Smooth muscle cell (in vitro differentiated cells): ENCODE data around the gene ZFYVE21. TPM values are rescaled to one million over a fixed set of nuclear protein-coding genes. Genes with fewer than 3 reads are reported as not detected.
A peak's percentile ranks its signal among the peaks of the same experiment; 100 is the strongest.

Experiments
- DNase-seq: peaks from one replicate; lab custom pipeline; 2025; ENCODE audit not compliant: unreplicated experiment; lab: John Stamatoyannopoulos, UW
- H2AFZ ChIP-seq: fragments of 200-600 bp; sonication (generic); 2 replicates; pipeline ENCODE4 v1.6.0; 2016; ENCODE audit warnings: antibody characterized with exemption, low read depth, mild to moderate bottlenecking
- H3F3A ChIP-seq: fragments of 200-600 bp; sonication (generic); 2 replicates; pipeline ENCODE4 v1.6.0; 2017; ENCODE audit warnings: antibody characterized with exemption, low read depth
- H3K27ac ChIP-seq: fragments of 200-600 bp; sonication (generic); 2 replicates; pipeline ENCODE4 v1.5.1; 2016; ENCODE audit warnings: low read depth, mild to moderate bottlenecking
- H3K27me3 ChIP-seq: fragments of 200-600 bp; sonication (generic); 2 replicates; pipeline ENCODE4 v1.6.1; 2016; ENCODE audit warnings: low read depth, mild to moderate bottlenecking
- H3K36me3 ChIP-seq: fragments of 200-600 bp; sonication (generic); 2 replicates; pipeline ENCODE4 v1.5.1; 2016; ENCODE audit warnings: low read depth
- H3K4me1 ChIP-seq: fragments of 200-600 bp; sonication (generic); 2 replicates; pipeline ENCODE4 v1.5.1; 2016; ENCODE audit warnings: low read depth
- H3K4me2 ChIP-seq: fragments of 200-600 bp; sonication (generic); 2 replicates; pipeline ENCODE4 v1.6.0; 2016; ENCODE audit warnings: mild to moderate bottlenecking
- H3K4me3 ChIP-seq: fragments of 200-600 bp; sonication (generic); 2 replicates; pipeline ENCODE4 v1.5.1; 2016; ENCODE audit warnings: mild to moderate bottlenecking
- H3K79me2 ChIP-seq: fragments of 200-600 bp; sonication (generic); 2 replicates; pipeline ENCODE4 v1.6.0; 2016; ENCODE audit warnings: low read depth, mild to moderate bottlenecking
- H3K9ac ChIP-seq: fragments of 200-600 bp; sonication (generic); 2 replicates; pipeline ENCODE4 v1.6.0; 2016; ENCODE audit warnings: low read depth
- H3K9me3 ChIP-seq: fragments of 200-600 bp; sonication (generic); replicated peaks from 2 replicates; pipeline ENCODE4 v1.5.1; 2016; ENCODE audit warnings: low read depth
- H4K20me1 ChIP-seq: fragments of 200-600 bp; sonication (generic); 2 replicates; pipeline ENCODE4 v1.6.0; 2016; ENCODE audit warnings: low read depth
- WGBS: methylation state at CpG from one replicate; pipeline ENCODE4 v1.1.7; 2016; ENCODE audit warnings: low lambda C conversion rate; 5-methylcytosine and 5-hydroxymethylcytosine counted together
- polyA plus RNA-seq: library from polyadenylated mRNA; unstranded; fragments of >200 nt; fragmentation: Nextera tagmentation; extraction: Ambion mirVana; gene quantifications from 2 replicates; pipeline ENCODE4 v1.2.1, GENCODE V29; 2016
- total RNA-seq: library from RNA; depleted of rRNA; stranded (reverse); fragments of >200 nt; gene quantifications from 2 replicates; pipeline ENCODE4 v1.2.3, GENCODE V29; 2014
- TF ChIP-seq, protein P1 (sequence below): fragments of 200-600 bp; sonication (generic); IDR thresholded peaks from 2 replicates; pipeline ENCODE4 v1.5.1; 2017; ENCODE audit warnings: borderline replicate concordance, mild to moderate bottlenecking, antibody characterized with exemption; ENCODE audit not compliant: insufficient read depth, poor library complexity, severe bottlenecking

Gene ZFYVE21
- total and polyA plus RNA-seq, 2 experiments from 2014 or later, result 33.9 to 41.5 TPM

DNA sequence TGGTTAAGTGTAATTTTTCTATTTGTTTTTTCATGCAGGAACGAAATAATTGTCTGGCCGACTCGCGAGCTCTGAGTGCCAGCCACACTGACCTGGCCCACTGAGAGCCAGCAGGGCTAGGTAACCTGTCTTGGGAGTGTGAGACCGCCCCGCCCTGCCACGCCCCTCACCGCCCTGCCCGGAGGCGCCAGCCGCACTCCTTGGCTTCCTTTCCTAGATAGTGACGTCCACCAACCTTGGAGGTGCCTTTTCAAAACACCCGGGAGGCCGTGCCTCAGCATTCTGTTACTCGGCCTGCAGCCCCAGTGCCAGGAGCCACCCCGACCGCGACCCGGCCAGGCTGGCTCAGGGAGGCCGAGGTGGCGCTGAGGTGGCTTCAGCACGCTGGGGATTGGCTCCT lies 22.1 kb upstream of the ZFYVE21 start:
- Histone ChIP-seq H3K36me3 (no peaks in the 10 kb centered on the region), H3K27ac (no peak overlapping the region), H3K79me2 (peaks cover 28% of the 10 kb centered on the region), H3F3A (peaks cover 9% of the 10 kb centered on the region), H3K4me3 (no peak overlapping the region), H2AFZ (no peak overlapping the region), H3K4me1 (no peaks in the 10 kb centered on the region), H3K9me3 (no peaks in the 10 kb centered on the region), H3K27me3 (no peaks in the 10 kb centered on the region), H3K4me2 (no peak overlapping the region), H4K20me1 (peaks cover 90% of the 10 kb centered on the region), H3K9ac (no peak overlapping the region)
- TF ChIP-seq, protein P1, sequence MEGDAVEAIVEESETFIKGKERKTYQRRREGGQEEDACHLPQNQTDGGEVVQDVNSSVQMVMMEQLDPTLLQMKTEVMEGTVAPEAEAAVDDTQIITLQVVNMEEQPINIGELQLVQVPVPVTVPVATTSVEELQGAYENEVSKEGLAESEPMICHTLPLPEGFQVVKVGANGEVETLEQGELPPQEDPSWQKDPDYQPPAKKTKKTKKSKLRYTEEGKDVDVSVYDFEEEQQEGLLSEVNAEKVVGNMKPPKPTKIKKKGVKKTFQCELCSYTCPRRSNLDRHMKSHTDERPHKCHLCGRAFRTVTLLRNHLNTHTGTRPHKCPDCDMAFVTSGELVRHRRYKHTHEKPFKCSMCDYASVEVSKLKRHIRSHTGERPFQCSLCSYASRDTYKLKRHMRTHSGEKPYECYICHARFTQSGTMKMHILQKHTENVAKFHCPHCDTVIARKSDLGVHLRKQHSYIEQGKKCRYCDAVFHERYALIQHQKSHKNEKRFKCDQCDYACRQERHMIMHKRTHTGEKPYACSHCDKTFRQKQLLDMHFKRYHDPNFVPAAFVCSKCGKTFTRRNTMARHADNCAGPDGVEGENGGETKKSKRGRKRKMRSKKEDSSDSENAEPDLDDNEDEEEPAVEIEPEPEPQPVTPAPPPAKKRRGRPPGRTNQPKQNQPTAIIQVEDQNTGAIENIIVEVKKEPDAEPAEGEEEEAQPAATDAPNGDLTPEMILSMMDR, result no peak
- DNase-seq, result no peak
- 93% methylated on average over 22 of the region's 22 CpGs for WGBS

DNA sequence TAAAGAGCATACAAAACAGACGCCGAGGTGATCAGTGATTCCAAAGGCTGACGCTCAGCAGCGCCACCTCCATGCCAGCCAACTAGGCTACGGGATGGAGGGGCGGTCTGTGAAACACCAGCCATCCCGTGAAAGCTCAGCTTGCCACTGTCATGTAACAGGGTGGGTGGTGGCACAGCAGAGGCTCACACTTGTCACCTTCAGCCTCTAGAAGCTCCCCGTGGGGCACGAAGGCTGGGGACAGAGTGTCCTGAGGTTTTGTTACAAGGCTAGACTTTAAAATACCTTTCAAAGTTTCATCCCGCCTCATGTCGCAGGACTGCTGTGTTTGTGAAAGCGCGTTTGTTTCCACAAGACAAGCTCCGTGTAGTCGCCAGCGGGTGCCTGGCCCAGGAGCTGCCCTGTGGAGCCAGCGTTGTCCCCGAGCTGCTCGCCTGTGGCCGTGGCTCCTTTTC lies 21.0 kb upstream of the ZFYVE21 start:
- H2AFZ ChIP-seq, result no peak overlapping the region
- H3K4me1 ChIP-seq, result no peaks in the 10 kb centered on the region
- 96% methylated on average over 20 of the region's 20 CpGs for WGBS
- no peaks in the 10 kb centered on the region for H3K27me3 ChIP-seq
- peaks cover 9% of the 10 kb centered on the region for H3F3A ChIP-seq
- H3K4me3 ChIP-seq, result no peak overlapping the region
- H3K36me3 ChIP-seq, result no peaks in the 10 kb centered on the region
- no peak overlapping the region for H3K4me2 ChIP-seq
- TF ChIP-seq, protein P1, result no peak
- H4K20me1 ChIP-seq, result peaks cover 90% of the 10 kb centered on the region
- no peak overlapping the region for H3K9ac ChIP-seq
- peaks cover 28% of the 10 kb centered on the region for H3K79me2 ChIP-seq
- H3K27ac ChIP-seq, result no peak overlapping the region
- H3K9me3 ChIP-seq, result no peaks in the 10 kb centered on the region
- DNase-seq, result no peak

DNA sequence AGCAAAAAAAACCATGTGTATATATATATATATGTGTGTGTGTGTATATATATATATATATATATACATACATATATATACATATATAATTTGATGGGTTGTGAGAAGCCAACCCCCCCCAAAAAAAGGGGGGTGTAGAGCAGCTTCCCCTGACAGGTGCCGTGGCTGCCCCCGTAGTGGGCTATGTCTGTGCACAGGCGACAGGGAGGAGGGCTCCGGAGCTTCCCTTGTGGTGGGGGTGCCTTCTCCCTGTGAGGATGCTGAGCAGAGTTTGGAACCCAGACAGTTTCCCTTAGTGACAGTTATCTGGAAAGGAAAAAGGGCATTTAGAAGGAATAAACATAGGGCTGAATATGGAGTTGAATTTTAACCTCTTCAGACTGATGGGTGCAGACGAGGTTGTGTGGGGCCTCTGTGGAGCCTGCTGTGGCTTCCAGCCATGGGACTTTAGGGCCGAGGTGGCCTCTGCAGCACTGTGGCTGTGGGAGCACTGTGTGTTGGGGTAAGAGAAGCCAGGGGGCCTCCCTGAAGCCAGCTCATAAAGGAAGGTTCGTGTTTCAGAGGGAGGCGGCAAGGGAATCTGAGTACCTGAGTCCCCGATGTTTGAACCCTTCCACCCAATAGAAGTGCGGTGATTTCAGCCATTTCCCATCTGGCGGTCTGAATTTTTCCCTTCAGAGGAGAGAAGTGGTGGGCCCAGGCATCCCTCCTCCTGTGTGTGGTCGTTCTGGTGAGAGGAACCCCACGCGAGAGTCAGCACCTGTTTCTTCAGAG lies 20.1 kb upstream of the ZFYVE21 start:
- Histone ChIP-seq H3K27me3 (no peaks in the 10 kb centered on the region), H4K20me1 (peaks cover 88% of the 10 kb centered on the region), H3K79me2 (peaks cover 22% of the 10 kb centered on the region), H3K9me3 (no peaks in the 10 kb centered on the region), H3K27ac (peak overlapping the region; percentile 19), H2AFZ (no peak overlapping the region), H3K36me3 (no peaks in the 10 kb centered on the region), H3K4me2 (no peak overlapping the region), H3K4me3 (no peak overlapping the region), H3K4me1 (no peaks in the 10 kb centered on the region), H3F3A (peaks cover 9% of the 10 kb centered on the region), H3K9ac (no peak overlapping the region)
- TF ChIP-seq, protein P1, result no peak
- no peak for DNase-seq
- WGBS, result 77% methylated on average over 14 of the region's 14 CpGs

DNA sequence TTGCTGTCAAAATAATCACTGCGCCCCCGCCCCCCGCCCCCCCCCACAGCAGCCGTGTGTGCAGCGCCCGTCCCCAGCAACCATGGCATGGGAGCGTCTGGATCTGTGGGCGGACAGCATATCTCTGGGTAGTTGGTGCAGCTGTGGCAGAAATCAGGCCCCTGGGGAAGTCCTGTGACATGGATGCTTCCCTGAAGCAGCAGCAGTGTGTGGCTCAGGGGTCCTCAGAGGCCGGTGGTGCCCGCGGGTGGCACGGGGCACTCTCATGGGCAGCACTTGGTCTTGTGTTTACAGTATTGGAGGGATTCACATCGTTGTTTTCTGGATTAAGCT lies 19.6 kb upstream of the ZFYVE21 start:
- peak overlapping the region; percentile 19 for H3K27ac ChIP-seq
- H3K4me1 ChIP-seq, result no peaks in the 10 kb centered on the region
- H3K4me3 ChIP-seq, result no peak overlapping the region
- H3F3A ChIP-seq, result peaks cover 9% of the 10 kb centered on the region
- peaks cover 21% of the 10 kb centered on the region for H3K79me2 ChIP-seq
- no peak overlapping the region for H2AFZ ChIP-seq
- H3K27me3 ChIP-seq, result no peaks in the 10 kb centered on the region
- no peak for DNase-seq
- peaks cover 88% of the 10 kb centered on the region for H4K20me1 ChIP-seq
- no peaks in the 10 kb centered on the region for H3K36me3 ChIP-seq
- WGBS, result 80% methylated on average over 11 of the region's 13 CpGs
- H3K9me3 ChIP-seq, result no peaks in the 10 kb centered on the region
- no peak overlapping the region for H3K4me2 ChIP-seq
- H3K9ac ChIP-seq, result no peak overlapping the region
- TF ChIP-seq, protein P1, result no peak
